HL-60 (cell line): ENCODE data around the gene PITPNM3.

Experiments
- GABPA ChIP-seq: IDR thresholded peaks from 2 replicates; pipeline ENCODE4 v1.6.1; 2012; ENCODE audit warnings: low read depth
- POLR2AphosphoS5 ChIP-seq: IDR thresholded peaks from 2 replicates; pipeline ENCODE4 v1.6.1; 2012; ENCODE audit warnings: low read depth
- TF ChIP-seq, protein P1 (sequence below): IDR thresholded peaks from one replicate; pipeline ENCODE4 v1.5.1; 2011; ENCODE audit warnings: low read length, control low read depth, inconsistent platforms; ENCODE audit not compliant: insufficient read depth
- TF ChIP-seq, protein P2 (sequence below): IDR thresholded peaks from 2 replicates; pipeline ENCODE4 v1.6.1; 2012; ENCODE audit warnings: low read depth; ENCODE audit not compliant: insufficient replicate concordance

GRCh38 chr17:6555331-6556120, 829 bp downstream of the PITPNM3 start:
- TF ChIP-seq, protein P1, sequence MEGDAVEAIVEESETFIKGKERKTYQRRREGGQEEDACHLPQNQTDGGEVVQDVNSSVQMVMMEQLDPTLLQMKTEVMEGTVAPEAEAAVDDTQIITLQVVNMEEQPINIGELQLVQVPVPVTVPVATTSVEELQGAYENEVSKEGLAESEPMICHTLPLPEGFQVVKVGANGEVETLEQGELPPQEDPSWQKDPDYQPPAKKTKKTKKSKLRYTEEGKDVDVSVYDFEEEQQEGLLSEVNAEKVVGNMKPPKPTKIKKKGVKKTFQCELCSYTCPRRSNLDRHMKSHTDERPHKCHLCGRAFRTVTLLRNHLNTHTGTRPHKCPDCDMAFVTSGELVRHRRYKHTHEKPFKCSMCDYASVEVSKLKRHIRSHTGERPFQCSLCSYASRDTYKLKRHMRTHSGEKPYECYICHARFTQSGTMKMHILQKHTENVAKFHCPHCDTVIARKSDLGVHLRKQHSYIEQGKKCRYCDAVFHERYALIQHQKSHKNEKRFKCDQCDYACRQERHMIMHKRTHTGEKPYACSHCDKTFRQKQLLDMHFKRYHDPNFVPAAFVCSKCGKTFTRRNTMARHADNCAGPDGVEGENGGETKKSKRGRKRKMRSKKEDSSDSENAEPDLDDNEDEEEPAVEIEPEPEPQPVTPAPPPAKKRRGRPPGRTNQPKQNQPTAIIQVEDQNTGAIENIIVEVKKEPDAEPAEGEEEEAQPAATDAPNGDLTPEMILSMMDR = no peak
- no peak for TF ChIP-seq POLR2AphosphoS5
- TF ChIP-seq GABPA = no peak
- TF ChIP-seq, protein P2, sequence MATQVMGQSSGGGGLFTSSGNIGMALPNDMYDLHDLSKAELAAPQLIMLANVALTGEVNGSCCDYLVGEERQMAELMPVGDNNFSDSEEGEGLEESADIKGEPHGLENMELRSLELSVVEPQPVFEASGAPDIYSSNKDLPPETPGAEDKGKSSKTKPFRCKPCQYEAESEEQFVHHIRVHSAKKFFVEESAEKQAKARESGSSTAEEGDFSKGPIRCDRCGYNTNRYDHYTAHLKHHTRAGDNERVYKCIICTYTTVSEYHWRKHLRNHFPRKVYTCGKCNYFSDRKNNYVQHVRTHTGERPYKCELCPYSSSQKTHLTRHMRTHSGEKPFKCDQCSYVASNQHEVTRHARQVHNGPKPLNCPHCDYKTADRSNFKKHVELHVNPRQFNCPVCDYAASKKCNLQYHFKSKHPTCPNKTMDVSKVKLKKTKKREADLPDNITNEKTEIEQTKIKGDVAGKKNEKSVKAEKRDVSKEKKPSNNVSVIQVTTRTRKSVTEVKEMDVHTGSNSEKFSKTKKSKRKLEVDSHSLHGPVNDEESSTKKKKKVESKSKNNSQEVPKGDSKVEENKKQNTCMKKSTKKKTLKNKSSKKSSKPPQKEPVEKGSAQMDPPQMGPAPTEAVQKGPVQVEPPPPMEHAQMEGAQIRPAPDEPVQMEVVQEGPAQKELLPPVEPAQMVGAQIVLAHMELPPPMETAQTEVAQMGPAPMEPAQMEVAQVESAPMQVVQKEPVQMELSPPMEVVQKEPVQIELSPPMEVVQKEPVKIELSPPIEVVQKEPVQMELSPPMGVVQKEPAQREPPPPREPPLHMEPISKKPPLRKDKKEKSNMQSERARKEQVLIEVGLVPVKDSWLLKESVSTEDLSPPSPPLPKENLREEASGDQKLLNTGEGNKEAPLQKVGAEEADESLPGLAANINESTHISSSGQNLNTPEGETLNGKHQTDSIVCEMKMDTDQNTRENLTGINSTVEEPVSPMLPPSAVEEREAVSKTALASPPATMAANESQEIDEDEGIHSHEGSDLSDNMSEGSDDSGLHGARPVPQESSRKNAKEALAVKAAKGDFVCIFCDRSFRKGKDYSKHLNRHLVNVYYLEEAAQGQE = no peak
